ENCODE measurements around the gene SNAPIN. TPM values are rescaled to one million over a fixed set of nuclear protein-coding genes. Genes with fewer than 3 reads are reported as not detected.

SNAPIN gene
- total RNA-seq, 1 donor from 2014 or later = 23.6 TPM

DNA sequence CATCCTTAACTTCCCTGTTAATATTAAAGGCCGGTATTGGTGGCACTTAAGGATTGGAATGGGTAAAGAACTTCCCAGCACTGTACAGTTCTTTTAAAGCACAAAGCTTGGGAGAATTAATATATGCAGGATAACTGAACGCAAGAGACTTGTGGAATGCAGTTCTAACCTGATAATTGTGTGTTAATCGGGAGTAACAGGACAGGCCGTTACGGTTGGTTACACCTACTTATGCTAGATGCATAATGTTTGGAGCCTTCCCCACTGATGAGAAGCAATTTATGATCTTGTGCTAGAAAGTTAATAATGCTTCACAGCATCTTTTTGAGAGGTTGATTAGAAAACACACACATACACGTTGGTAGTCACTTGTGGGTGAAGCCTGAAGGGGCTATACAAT lies 17.6 kb upstream of the SNAPIN start:
- Mint-ChIP-seq H3K36me3 (ENCODE audit: low read depth, unreplicated experiment) (peaks cover 46% of the 10 kb centered on the region), H3K27ac (ENCODE audit: unreplicated experiment) (no peak overlapping the region), H3K27me3 (ENCODE audit: unreplicated experiment) (no peaks in the 10 kb centered on the region), H3K4me1 (ENCODE audit: unreplicated experiment) (no peaks in the 10 kb centered on the region), H3K9me3 (ENCODE audit: unreplicated experiment) (no peaks in the 10 kb centered on the region), H3K4me3 (ENCODE audit: unreplicated experiment) (no peak overlapping the region)
- no peak for DNase-seq (ENCODE audit: low spot score)
- TF ChIP-seq, protein P1, sequence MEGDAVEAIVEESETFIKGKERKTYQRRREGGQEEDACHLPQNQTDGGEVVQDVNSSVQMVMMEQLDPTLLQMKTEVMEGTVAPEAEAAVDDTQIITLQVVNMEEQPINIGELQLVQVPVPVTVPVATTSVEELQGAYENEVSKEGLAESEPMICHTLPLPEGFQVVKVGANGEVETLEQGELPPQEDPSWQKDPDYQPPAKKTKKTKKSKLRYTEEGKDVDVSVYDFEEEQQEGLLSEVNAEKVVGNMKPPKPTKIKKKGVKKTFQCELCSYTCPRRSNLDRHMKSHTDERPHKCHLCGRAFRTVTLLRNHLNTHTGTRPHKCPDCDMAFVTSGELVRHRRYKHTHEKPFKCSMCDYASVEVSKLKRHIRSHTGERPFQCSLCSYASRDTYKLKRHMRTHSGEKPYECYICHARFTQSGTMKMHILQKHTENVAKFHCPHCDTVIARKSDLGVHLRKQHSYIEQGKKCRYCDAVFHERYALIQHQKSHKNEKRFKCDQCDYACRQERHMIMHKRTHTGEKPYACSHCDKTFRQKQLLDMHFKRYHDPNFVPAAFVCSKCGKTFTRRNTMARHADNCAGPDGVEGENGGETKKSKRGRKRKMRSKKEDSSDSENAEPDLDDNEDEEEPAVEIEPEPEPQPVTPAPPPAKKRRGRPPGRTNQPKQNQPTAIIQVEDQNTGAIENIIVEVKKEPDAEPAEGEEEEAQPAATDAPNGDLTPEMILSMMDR (IDR thresholded peaks at IDR 0.05; ENCODE audit: unreplicated experiment) = no peak

DNA sequence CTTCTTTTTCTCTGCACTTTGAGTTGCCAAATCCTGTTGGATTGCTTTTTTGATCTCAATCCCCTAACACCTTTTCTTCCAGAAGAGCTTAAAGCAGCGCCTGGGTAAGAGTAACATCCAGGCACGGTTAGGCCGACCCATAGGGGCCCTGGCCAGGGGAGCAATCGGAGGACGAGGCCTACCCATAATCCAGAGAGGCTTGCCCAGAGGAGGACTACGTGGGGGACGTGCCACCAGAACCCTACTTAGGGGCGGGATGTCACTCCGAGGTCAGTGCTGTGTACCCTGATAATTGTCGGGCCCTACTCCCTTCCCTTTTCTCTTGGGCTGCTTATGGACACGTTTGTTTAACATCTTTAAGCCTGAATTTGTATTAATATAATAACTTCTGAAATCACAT lies 16.3 kb upstream of the SNAPIN start:
- Mint-ChIP-seq H3K4me1 (ENCODE audit: unreplicated experiment) (no peaks in the 10 kb centered on the region), H3K27me3 (ENCODE audit: unreplicated experiment) (no peaks in the 10 kb centered on the region), H3K27ac (ENCODE audit: unreplicated experiment) (no peak overlapping the region), H3K4me3 (ENCODE audit: unreplicated experiment) (no peak overlapping the region), H3K36me3 (ENCODE audit: low read depth, unreplicated experiment) (peaks cover 49% of the 10 kb centered on the region), H3K9me3 (ENCODE audit: unreplicated experiment) (no peaks in the 10 kb centered on the region)
- TF ChIP-seq, protein P1 (IDR thresholded peaks at IDR 0.05; ENCODE audit: unreplicated experiment) = no peak
- no peak for DNase-seq (ENCODE audit: low spot score)

DNA sequence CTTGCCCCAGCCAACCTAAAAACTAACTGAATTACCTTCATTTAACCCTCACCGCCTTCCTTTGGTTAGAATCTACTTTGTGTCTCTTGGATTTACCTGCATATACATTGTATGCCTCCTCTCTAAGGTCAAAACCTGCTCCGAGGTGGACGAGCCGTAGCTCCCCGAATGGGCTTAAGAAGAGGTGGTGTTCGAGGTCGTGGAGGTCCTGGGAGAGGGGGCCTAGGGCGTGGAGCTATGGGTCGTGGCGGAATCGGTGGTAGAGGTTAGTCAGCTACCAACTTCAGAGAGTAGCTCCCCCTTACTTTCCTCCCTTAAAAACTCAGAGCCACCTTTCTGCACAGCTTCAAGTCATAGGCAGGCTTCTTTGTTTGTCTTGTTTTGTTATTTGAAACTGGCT lies 15.4 kb upstream of the SNAPIN start:
- Mint-ChIP-seq H3K27ac (ENCODE audit: unreplicated experiment) (no peak overlapping the region), H3K9me3 (ENCODE audit: unreplicated experiment) (no peaks in the 10 kb centered on the region), H3K4me1 (ENCODE audit: unreplicated experiment) (no peaks in the 10 kb centered on the region), H3K27me3 (ENCODE audit: unreplicated experiment) (peaks cover 4% of the 10 kb centered on the region), H3K4me3 (ENCODE audit: unreplicated experiment) (no peak overlapping the region), H3K36me3 (ENCODE audit: low read depth, unreplicated experiment) (peaks cover 47% of the 10 kb centered on the region)
- DNase-seq (ENCODE audit: low spot score) = no peak
- TF ChIP-seq, protein P1 (IDR thresholded peaks at IDR 0.05; ENCODE audit: unreplicated experiment) = no peak

DNA sequence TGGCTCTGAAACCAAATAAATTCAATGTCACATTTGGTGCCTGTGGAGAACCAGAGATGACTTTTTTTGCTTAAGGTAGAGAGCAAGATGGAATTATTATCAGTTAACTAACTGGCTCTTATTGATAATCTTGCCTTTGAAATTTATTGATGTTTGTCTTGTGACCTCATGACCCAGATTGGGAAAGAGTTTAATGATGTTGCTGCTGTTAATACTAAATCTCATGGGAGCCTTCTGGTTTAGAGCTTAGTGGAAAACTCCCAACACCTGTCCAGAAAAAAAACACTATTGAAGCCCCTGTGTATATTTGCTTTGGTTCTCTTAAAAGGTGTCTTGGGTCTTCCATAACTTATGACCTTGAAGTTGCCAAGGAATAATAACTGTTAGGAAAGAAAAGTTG lies 14.7 kb upstream of the SNAPIN start:
- Mint-ChIP-seq H3K27me3 (ENCODE audit: unreplicated experiment) (peaks cover 5% of the 10 kb centered on the region), H3K4me1 (ENCODE audit: unreplicated experiment) (no peaks in the 10 kb centered on the region), H3K27ac (ENCODE audit: unreplicated experiment) (no peak overlapping the region), H3K4me3 (ENCODE audit: unreplicated experiment) (no peak overlapping the region), H3K36me3 (ENCODE audit: low read depth, unreplicated experiment) (peaks cover 47% of the 10 kb centered on the region), H3K9me3 (ENCODE audit: unreplicated experiment) (no peaks in the 10 kb centered on the region)
- TF ChIP-seq, protein P1 (IDR thresholded peaks at IDR 0.05; ENCODE audit: unreplicated experiment) = no peak
- DNase-seq (ENCODE audit: low spot score) = no peak

DNA sequence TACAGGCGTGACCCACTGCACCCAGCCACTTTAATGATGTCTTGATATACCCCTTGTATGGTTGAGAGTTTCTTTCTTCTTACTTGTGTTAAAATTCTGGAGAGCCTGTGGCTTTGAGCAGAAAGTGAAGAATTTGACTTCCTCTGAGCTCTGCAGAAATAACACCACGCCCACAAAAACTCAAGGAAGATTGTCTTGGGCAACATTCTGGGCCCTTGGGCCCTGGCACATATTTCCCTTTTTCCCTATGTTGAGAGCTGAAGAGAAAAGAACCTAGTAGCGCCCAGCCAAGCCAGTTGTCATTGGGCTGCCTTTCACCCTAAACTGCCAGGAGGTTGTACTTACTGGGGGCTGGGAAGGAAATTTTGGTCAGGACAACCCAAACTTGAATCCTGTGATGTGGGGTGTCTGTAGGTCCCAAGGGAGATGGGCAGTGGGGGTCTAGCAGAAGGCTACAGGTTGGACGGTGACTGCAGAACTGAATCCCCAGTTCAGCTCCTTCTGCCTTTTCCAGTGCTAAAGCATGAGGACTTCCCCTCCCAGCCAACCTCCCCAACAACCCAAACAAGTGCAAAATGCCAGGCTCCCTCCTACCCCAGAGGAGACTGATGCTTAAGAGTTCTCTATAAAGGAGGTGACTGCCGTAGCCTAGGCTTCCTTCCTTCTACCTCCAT lies 11.7 kb upstream of the SNAPIN start:
- Mint-ChIP-seq H3K9me3 (ENCODE audit: unreplicated experiment) (no peaks in the 10 kb centered on the region), H3K4me3 (ENCODE audit: unreplicated experiment) (no peak overlapping the region), H3K27me3 (ENCODE audit: unreplicated experiment) (peaks cover 5% of the 10 kb centered on the region), H3K36me3 (ENCODE audit: low read depth, unreplicated experiment) (peaks cover 40% of the 10 kb centered on the region), H3K27ac (ENCODE audit: unreplicated experiment) (no peak overlapping the region), H3K4me1 (ENCODE audit: unreplicated experiment) (peaks cover 3% of the 10 kb centered on the region)
- TF ChIP-seq, protein P1 (IDR thresholded peaks at IDR 0.05; ENCODE audit: unreplicated experiment) = no peak
- DNase-seq (ENCODE audit: low spot score) = no peak

All from endothelial cell (in vitro differentiated cells).